ENCODE measurements around the gene NEK5. TPM values are rescaled to one million over a fixed set of nuclear protein-coding genes. Genes with fewer than 3 reads are reported as not detected.

NEK5 gene
- total RNA-seq = under 0.01 and 0.07 TPM in 2 replicates

GRCh38 chr13:52128714-52129700 lies at the start of gene NEK5:
NEK5 (minus strand) TSS chr13:52129073; CDS start chr13:52127482, 1,591 bp downstream.

GRCh38 chr13:52159159-52159982 lies 30.5 kb upstream of the NEK5 start, which contains the start of gene NEK3:
NEK3 (minus strand) TSS chr13:52159597; CDS start chr13:52156191, 3,406 bp downstream.

GRCh38 chr13:52024481-52024880 lies 104.4 kb downstream of the NEK5 start, which contains the start of gene UTP14C:
UTP14C (plus strand) TSS chr13:52024691; CDS start chr13:52028805, 4,114 bp downstream.

GRCh38 chr13:52011632-52012511 lies 117.0 kb downstream of the NEK5 start, which contains the start of gene ALG11:
ALG11 (plus strand) TSS chr13:52012398; CDS start chr13:52012419, 21 bp downstream.

GRCh38 chr13:52010890-52011631 lies 117.8 kb downstream of the NEK5 start, which contains the start of gene ATP7B:
ATP7B (minus strand) TSS chr13:52011450; CDS start chr13:52011337, 113 bp downstream.

Other genes starting within 250 kb of the NEK5 start
- 4.8 and 5.6 TPM in 2 replicates for gene ATP7B, start 117.6 kb downstream of the NEK5 start, total RNA-seq
- gene ALG11, start 116.7 kb downstream of the NEK5 start, total RNA-seq = 25.4 and 30.9 TPM in 2 replicates
- gene UTP14C, start 104.4 kb downstream of the NEK5 start, total RNA-seq = 15.2 and 16.3 TPM in 2 replicates
- 13.8 and 13.9 TPM in 2 replicates for gene NEK3, start 30.5 kb upstream of the NEK5 start, total RNA-seq

Data from thoracic aorta endothelial cell (primary cell).